Activated naive CD4-positive, alpha-beta T cell treated with anti-CD3 and anti-CD28 coated beads, Interleukin-2, amount 50 U/mL, for 72 hours (primary cell): Measurements from ENCODE around the gene CIDEA. TPM values are rescaled to one million over a fixed set of nuclear protein-coding genes. Genes with fewer than 3 reads are reported as not detected.
"Not testable (repeated sequence)": the region's sequence is repeated elsewhere in the genome, so short reads cannot be mapped to it uniquely, and the experiment has no call there.

Experiments used
- ATAC-seq, 2 donors: fragments of 150-1000 bp; cut with Tn5 transposase; 2 replicates each; pipeline ENCODE4 v1.10.0; 2021; ENCODE audit warnings: mild to moderate bottlenecking in 2 of 2, moderate library complexity in 2 of 2
- DNase-seq, 2 donors: peaks; one replicate each; pipeline ENCODE4 v3.0.0; 2021 to 2022; ENCODE audit warnings: low spot score in 2 of 2
- H3K27ac Mint-ChIP-seq, 2 donors: one replicate each; pipeline ENCODE4 v1.8.0; 2022; ENCODE audit warnings: mild to moderate bottlenecking in 2 of 2, mixed read lengths in 2 of 2
- H3K36me3 Mint-ChIP-seq, 2 donors: one replicate each; pipeline ENCODE4 v1.8.0; 2022; ENCODE audit warnings: mixed read lengths in 2 of 2
- H3K9me3 Mint-ChIP-seq, 2 donors: one replicate each; pipeline ENCODE4 v1.8.0; 2022; ENCODE audit warnings: mixed read lengths in 2 of 2
- total RNA-seq, 2 donors: library from RNA; stranded (reverse); gene quantifications; one replicate each; pipeline ENCODE4 v1.2.3, GENCODE V29; 2022

The CIDEA gene
- total RNA-seq, 2 donors from 2014 or later: not detected

GRCh38 chr18:12234451-12235190 is 19.5 kb upstream of the CIDEA start:
- Mint-ChIP-seq H3K36me3 (no peaks in the 10 kb centered on the region), H3K27ac (no peak overlapping the region), H3K9me3 (no peaks in the 10 kb centered on the region)
- ATAC-seq: no peak
- DNase-seq: no peak

- no peak overlapping the region for H3K27ac Mint-ChIP-seq
- ATAC-seq (no peak), DNase-seq (no peak)
- no peaks in the 10 kb centered on the region for H3K36me3 Mint-ChIP-seq
- H3K9me3 Mint-ChIP-seq: no peaks in the 10 kb centered on the region
These were observed 18.0 kb upstream of the CIDEA start for GRCh38 chr18:12236141-12236540.

GRCh38 chr18:12236934-12237832 is 17.0 kb upstream of the CIDEA start:
- H3K9me3 Mint-ChIP-seq: no peaks in the 10 kb centered on the region
- H3K36me3 Mint-ChIP-seq: no peaks in the 10 kb centered on the region
- H3K27ac Mint-ChIP-seq: no peak overlapping the region
- peak; percentile 82 to 93 for ATAC-seq
- DNase-seq: peak; percentile 66 to 82

- no peaks in the 10 kb centered on the region for H3K9me3 Mint-ChIP-seq
- H3K27ac Mint-ChIP-seq: no peak overlapping the region
- H3K36me3 Mint-ChIP-seq: no peaks in the 10 kb centered on the region
- no peak for DNase-seq
- ATAC-seq: no peak
These were observed 15.3 kb upstream of the CIDEA start for GRCh38 chr18:12238826-12239225.

- Mint-ChIP-seq H3K9me3 (no peaks in the 10 kb centered on the region), H3K36me3 (no peaks in the 10 kb centered on the region), H3K27ac (no peak overlapping the region)
- ATAC-seq (no peak), DNase-seq (no peak)
These were observed 14.7 kb upstream of the CIDEA start for GRCh38 chr18:12239431-12239830.

GRCh38 chr18:12242658-12243260 is 11.4 kb upstream of the CIDEA start:
- H3K9me3 Mint-ChIP-seq: no peaks in the 10 kb centered on the region
- H3K36me3 Mint-ChIP-seq: no peaks in the 10 kb centered on the region
- ATAC-seq (no peak), DNase-seq (no peak)
- H3K27ac Mint-ChIP-seq: no peak overlapping the region

- not testable (repeated sequence) for H3K36me3 Mint-ChIP-seq, ATAC-seq, H3K9me3 Mint-ChIP-seq, H3K27ac Mint-ChIP-seq, DNase-seq
These were observed 10.9 kb upstream of the CIDEA start for GRCh38 chr18:12243272-12243671.

- Mint-ChIP-seq H3K36me3 (no peaks in the 10 kb centered on the region), H3K27ac (no peak overlapping the region), H3K9me3 (no peaks in the 10 kb centered on the region)
- ATAC-seq (no peak), DNase-seq (no peak)
These were observed 8.4 kb upstream of the CIDEA start for GRCh38 chr18:12245793-12246135.

GRCh38 chr18:12246849-12247808 is 7.0 kb upstream of the CIDEA start:
- peak in 1 of 2 donors; percentile 53 for ATAC-seq
- no peaks in the 10 kb centered on the region for H3K9me3 Mint-ChIP-seq
- no peak overlapping the region for H3K27ac Mint-ChIP-seq
- no peak for DNase-seq
- no peaks in the 10 kb centered on the region for H3K36me3 Mint-ChIP-seq

GRCh38 chr18:12247946-12248345 is 6.2 kb upstream of the CIDEA start:
- DNase-seq: no peak
- Mint-ChIP-seq H3K36me3 (no peaks in the 10 kb centered on the region), H3K9me3 (no peaks in the 10 kb centered on the region), H3K27ac (no peak overlapping the region)
- ATAC-seq: no peak

- no peak overlapping the region for H3K27ac Mint-ChIP-seq
- H3K36me3 Mint-ChIP-seq: no peaks in the 10 kb centered on the region
- no peak for DNase-seq
- no peak for ATAC-seq
- H3K9me3 Mint-ChIP-seq: no peaks in the 10 kb centered on the region
These were observed 5.0 kb upstream of the CIDEA start for GRCh38 chr18:12248926-12249720.

- no peaks in the 10 kb centered on the region for H3K36me3 Mint-ChIP-seq
- no peak for ATAC-seq
These were observed 2.9 kb upstream of the CIDEA start for GRCh38 chr18:12251311-12251710.

GRCh38 chr18:12252061-12252460 is 2.1 kb upstream of the CIDEA start:
- H3K36me3 Mint-ChIP-seq: no peaks in the 10 kb centered on the region
- DNase-seq (no peak), ATAC-seq (no peak)
- no peak overlapping the region for H3K27ac Mint-ChIP-seq
- H3K9me3 Mint-ChIP-seq: no peaks in the 10 kb centered on the region

More at GRCh38 chr18:12251311-12251710, 2.9 kb upstream of the CIDEA start:
- DNase-seq: no peak
- Mint-ChIP-seq H3K9me3 (no peaks in the 10 kb centered on the region), H3K27ac (no peak overlapping the region)

GRCh38 chr18:12253027-12253426 is 1.1 kb upstream of the CIDEA start:
- ATAC-seq: no peak
- no peaks in the 10 kb centered on the region for H3K36me3 Mint-ChIP-seq
- no peak overlapping the region for H3K27ac Mint-ChIP-seq
- H3K9me3 Mint-ChIP-seq: no peaks in the 10 kb centered on the region
- DNase-seq: no peak

GRCh38 chr18:12253663-12254135 is 462 bp upstream of the CIDEA start:
- Mint-ChIP-seq H3K9me3 (no peaks in the 10 kb centered on the region), H3K36me3 (no peaks in the 10 kb centered on the region), H3K27ac (no peak overlapping the region)
- ATAC-seq: no peak
- no peak for DNase-seq
